EH (cell line): ENCODE results near the gene HLA-DMB.
"Not testable (repeated sequence)": the region's sequence is repeated elsewhere in the genome, so short reads cannot be mapped to it uniquely, and the experiment has no call there.

Source experiments
- DNase-seq: peaks from one replicate; pipeline ENCODE4 v3.0.0-alpha.2; 2015; ENCODE audit warnings: low read depth

HLA-DMB gene

DNA sequence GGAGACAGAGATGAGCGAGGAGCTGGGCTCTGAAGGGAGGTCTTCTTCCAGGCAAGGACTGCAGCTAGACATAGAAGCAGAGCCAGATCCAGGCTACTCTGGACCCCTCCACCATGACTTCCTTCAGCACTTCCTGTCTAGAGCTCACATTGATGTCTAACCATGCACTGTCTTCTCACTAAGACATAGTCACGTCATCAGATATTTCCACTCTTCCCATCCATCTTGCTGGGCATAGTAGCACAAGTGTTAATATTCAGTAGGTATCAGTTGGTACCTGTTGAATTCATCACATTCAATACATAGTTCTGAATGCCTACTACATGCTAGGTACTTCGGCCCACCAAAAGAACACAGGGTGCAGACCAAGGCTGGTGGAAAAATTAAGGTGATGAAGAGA is 9.2 kb upstream of the HLA-DMB start:
- DNase-seq = no peak

DNA sequence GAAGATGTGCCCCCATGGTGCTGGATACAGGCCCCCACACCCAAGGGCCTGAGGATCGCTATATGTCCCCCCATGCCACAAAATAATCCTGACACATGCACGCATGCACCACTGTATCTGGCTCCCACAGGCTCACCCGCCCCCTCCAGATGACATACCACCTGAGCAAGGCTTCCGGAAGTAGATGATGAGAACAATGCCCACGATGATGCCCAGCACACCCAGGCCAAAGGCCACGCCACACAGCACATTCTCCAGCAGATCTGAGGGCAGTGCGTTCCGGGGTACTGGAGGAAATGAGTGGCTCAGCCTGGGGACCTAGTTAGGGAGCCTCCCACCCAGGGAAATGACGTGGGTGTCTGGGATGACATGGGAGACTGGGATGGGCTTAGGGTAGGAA is 8.3 kb upstream of the HLA-DMB start:
- no peak for DNase-seq

DNA sequence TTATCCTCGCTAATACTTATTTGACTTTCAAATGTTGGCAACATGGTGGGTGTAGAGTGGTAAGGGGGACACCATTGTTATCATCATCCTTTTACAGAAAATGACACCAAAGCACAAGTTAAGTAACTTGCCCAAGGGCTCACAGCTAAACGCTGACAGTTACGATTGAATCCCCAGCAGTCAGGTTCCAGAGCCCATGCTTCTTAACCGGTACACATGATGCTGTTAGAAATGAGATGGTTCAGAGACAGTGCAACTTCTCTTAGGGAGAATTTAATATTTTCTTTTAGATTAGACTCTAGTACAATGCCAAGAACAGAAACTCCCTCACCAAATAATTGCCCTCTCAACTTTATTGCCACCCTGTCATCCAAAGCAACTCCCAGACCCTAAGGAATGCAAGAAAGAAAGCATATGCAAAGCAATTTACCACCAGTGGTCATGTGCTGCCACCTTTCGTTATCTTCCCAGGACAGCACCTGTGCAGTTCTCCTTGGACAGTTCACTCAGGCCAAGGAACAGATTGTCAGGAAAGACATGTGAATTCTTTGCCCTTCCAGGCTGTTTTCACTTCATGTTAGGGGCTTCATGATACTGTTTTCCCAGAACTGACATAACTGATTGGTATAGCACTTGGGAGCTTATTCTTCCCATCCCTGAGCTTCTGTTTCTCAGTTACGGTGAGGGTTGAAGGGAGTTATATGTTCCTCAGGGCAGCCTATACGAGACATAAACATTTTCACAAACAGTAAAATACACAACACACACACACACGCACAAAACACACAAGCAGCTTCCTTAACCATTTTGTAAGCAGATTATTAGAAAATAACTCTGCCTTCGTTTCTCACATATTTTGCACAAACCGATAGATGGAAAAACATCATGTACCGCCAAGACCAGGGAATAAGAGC is 7.0 kb upstream of the HLA-DMB start:
- DNase-seq = peak; percentile 60

DNA sequence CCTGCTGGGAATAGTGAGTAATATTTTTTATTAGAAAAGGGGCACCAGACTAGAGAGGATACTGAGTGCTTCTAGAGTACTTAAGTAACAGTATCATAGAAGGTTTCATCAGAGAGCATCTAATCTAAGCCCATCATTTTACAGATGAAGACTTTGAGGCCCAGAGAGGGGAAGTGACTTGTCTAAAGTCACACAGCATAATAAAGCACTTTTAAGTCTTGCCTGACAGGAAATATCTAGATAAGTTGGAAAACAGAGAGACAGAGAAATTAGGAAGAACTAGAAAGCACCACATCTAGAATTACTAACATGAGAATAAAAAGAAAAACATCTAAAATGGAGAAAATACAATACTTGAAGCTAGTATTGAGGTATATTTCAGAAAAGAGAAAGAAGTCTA is 6.1 kb upstream of the HLA-DMB start:
- DNase-seq = no peak

DNA sequence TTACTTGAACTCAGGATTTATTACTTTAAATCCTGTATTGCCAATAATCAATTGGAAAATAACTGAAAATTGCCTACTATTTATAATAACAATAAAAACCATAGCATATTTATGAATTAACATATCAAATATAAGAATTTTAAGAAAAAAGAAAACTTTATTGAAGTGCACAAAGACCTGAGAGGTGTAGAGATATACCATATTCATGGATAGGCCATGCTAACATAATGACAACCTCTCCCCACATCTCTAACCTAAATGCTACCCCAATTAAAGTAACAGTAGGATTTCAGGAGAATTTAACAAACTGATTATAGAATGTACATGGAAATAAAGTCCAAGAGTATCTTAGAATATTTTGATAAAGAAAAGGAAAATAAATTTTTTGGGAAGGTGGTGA is 5.1 kb upstream of the HLA-DMB start:
- no peak for DNase-seq

DNA sequence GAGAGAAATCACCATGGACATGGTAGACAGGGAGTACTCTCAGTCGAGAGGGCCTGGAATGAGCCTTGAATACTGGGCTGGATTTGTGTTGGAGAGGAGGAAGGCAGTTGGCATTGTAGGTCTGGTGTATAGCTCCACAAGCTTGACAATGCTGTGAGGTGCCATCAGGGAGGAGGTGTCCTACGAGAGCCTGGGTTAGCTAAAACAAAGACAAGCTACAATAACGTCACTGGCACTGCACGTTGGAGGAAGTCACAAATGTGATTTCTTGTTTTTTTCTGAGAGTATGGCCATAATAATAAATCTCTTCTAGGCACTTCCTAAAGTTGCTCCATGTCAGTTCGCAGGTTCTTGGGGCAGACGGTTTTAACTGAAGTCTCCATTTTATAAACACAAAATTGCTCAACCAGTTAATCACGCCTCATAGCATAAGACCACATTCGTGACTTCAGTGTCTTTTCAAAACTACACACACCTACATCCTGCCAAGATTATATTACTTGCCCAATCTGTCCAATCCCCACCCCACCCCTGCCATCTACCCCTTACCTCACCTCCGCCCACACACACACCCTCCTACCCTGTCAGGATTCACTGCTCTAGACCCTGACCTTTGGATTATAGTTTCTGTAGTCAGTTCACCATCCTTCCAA is 4.4 kb upstream of the HLA-DMB start:
- DNase-seq = no peak

DNA sequence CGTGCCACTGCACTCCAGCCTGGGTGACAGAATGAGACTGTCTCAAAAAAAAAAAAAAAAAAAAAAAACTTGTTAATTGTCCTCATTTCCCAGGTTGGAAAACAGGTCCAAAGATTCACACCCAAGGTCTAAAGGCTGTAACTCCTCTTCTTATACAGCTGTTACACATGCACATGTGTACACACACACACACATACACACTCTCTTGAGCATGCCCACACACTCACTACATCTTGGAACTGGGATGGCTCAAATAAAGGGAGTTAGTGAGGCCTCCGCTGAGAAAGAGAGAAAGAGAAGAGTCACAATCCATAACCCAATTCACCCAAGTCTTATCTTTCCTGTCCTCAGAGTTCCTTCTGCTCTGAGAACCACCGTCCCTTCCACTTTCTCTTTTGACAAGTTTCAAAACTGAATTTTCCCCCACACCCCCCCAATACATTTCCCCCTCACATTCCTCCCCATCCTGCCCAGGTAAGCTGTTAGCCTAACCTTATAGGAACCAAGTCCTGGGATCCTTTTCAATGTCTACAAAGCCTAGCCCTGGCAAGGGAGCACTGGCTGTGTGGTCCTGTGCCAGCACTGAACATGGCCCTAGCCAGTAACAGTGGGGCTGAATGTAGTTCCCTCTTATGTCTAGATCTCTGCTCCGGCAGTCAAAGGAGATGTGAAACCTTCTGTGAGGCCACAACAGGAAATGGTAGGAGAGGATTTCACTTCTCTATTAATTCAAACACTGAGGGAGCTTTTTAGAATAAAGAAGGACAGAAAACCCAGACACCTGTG is 3.2 kb upstream of the HLA-DMB start:
- DNase-seq = no peak

DNA sequence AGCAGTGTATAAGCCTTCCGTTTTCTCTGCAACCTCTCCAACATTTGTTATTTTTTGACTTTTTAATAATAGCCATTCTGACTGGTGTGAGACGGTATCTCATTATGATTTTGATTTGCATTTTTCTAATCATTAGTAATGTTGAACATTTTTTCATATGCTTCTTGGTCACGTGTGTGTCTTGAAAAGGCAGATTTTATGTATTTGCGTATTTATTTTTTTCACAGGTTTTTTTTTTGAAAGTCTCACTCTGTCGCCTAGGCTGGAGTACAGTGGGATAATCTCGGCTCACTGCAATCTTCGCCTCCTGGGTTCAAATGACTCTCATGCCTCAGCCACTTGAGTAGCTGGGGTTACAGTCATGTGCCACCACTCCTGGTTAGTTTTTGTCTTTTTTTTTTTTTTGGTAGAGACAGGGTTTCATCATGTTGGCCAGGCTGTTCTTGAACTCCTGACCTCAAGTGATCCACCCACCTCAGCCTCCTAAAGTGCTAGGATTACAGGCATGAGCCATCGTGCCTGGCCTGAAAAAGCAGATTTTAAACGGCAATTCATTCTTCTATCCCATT is 1.8 kb upstream of the HLA-DMB start:
- not testable (repeated sequence) for DNase-seq

DNA sequence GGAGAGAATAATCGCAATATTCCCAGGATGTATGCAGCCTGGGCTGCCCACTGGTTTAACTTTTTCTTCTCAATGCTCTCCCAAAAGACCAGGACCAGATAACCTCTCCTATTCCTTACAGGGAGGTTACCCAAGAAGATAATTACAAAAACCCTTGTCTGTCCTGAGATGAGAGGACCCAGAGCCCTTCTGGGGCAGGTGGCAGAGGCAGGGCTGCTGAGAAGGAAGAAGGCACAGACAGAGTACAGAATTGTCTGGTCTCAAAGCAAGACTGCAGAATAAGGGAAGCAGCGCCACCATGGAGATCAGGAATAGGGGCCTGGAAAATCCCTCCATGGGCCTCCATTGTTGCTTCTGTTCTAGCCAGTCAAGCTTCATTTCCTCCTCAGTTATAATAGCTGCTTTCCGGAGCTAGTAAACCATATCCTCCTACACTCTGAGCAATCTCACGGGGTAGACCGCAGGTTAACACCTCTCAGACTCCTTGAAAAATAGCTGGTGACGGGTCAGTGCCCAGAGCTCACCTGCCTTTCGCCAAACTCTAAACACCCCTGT is 463 bp upstream of the HLA-DMB start:
- no peak for DNase-seq

DNA sequence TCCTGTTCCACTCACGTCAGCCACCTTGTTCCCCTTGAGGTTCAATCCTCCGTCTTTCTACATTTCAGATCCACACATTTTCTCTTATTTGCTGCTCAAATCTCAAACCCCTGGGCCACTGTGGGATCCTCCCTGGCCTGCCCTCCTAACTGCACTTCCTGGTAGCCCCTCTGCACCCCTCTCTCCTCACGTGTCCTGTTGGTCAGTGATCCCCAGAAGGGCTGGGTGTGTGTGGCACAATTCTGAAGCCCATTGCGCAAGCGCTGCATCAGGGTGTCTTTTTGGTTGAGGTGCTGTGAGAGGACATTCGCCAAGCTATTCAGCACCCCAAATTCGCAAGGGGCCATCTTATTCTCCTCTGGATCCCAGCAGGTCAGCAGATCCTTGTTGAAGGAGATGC is 2.3 kb downstream of the HLA-DMB start:
- DNase-seq = no peak

DNA sequence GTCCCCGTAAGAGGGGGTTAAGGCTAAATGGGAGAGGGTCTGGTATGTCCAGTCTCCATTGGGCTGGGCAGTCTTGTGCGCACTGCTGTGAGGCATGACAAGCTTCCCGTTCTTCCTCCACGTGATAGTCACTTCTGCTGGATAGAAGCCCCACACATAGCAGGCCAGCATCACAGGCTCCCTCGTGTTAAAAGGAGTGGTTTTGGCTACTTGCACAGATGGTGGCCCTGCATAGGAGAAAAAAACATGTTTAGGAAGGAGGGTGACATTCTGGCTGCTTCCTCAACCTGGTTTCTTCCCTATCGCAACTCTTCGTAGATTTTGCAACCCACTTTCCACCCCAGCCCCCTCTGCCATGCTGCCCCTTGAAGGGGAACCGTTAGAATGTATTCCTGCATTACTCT is 3.6 kb downstream of the HLA-DMB start:
- no peak for DNase-seq

DNA sequence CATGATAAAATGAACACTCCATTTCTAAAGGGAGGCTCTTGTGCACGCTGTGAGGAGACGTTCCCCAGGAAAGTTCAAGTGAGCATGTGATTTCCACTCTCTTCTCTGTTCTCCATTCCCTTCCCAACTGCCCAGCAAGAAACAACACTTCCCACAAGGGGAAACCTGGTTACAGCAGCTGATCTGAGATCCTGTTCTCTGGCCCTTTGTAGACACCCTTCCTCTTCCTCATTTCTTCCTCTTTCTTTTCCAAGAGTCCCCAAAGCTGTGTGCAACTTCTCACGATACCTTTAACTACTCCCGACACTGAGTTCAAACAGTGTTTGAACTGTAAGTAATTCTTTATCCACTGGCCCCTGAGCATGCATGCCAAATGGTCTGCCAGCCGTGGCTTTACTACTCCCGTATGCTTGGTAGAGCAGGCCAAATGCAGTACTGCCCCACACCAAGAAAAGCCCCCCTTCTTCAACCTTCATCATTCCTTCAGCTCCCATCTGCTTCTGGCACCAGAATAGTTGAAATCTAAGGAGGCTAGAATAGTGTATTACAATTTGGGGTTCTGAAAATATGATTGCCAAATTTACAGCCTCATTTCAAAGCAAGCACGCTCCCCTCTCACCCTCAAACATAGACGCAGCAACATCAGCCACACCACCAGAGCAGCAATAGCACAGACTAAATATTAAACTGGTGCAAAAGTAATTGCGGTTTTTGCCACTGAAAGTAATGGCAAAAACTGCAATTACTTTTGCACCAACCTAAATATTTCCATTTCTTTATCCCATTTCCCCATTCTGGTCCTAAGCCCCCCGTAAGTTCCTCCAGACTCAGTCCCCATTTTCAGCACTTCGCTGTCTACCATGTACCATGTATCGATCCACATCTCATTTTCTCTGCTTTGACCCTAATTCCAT is 4.3 kb downstream of the HLA-DMB start:
- DNase-seq = no peak

DNA sequence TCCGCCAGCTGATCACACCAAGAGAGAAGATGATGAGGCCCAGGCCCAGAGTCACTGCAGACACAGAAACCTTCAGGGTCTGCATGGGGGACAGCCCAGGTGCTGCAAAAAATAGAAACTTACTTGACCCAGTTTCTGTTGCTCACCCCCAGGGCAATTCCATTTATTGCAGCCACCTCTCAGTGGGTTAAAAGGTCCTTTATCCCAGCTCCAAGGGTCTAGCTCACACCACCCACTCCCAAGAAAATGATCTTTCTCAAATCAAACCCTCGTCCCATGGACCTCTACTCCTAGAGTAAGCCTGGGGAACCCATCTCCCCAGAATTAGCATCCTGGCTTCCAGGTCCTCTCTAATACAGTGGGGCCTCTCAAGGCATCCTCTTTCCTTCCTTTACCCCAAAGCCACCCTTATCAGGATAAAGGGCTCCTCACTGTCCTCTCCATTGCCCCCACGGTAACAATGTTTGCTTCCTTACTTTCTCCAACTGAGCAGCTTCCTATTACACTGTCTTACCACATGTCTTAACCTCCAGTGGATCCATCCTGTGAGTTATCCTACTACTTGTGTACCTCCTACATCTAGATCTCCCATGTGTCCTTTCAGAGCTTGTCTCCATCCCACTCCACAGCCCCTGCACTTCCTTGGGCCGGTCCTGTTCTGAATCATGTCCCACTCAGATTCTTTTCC is 5.1 kb downstream of the HLA-DMB start:
- DNase-seq = no peak

DNA sequence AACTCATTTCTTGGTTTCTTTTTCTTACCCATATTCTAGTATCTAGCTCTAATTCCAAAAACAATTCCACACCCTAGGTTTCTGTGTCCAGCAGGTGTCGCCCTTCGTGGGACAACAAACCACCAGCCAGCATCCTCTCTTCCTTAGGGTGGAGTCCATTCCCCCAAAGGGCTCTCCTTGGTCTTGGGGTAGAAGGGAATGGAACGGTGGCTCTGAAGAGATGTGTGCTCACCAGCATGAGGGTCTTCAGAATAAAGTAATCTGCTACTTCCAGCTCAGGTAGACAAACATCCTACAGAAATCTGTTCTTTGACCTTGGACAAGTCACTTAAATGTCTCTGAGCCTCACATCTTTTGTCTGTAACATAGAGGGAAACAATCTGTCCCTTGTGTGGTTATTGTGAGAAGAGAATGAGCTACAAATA is 7.2 kb downstream of the HLA-DMB start:
- peak; percentile 77 for DNase-seq

DNA sequence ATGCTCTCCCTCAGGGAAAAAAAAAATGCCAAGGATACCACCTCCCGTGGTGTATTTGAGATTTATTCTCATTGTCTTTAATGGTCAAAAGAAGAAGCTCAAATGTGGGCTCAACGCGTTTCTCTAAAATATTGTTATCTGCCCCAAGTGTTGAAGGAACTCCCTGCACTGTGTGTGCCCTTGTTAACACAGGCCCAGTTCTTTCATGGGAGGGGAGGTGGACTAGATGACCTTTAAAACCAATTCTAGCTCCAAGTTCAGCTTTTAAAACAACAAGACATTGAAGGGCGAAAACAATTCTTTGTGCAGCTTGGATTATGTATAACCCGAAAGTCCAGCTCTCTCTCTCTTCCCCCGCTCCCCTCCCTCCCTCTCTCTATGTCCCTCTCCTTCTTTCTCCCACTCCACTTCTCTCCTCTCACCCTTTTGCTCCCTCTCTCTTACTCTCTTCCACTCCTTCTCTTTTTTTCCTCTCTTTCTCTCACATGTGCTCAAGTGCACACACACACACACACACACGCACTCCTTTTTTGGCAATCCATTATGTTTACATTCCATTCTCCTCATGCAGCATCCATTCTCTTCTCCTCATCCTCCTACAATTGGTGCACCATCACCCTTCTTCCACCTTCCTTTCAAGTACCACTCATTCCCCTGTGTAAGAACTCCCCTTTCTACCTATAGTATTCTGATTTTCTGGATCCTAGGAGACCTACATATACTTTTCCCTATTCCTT is 8.5 kb downstream of the HLA-DMB start:
- peak; percentile 61 for DNase-seq

DNA sequence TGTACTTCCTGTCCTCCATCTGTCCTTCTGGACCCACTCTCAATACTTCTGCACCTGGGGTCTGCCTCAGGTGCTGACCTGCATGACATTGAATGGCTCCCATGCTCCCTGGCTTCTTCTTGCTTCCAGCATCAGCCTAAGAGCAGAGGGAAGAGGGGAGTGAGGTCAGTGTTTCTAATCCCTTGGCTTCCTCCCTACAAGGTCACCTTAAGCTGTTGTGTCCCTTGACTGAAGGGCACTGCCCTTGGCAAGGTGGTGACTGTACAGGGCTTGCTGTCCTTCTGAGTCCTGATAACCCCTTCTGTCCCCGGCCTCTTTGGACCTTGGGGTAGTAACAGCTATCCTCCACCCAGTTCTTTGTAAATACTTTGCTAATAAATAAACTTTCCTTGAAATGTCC is 9.6 kb downstream of the HLA-DMB start:
- DNase-seq = no peak

DNA sequence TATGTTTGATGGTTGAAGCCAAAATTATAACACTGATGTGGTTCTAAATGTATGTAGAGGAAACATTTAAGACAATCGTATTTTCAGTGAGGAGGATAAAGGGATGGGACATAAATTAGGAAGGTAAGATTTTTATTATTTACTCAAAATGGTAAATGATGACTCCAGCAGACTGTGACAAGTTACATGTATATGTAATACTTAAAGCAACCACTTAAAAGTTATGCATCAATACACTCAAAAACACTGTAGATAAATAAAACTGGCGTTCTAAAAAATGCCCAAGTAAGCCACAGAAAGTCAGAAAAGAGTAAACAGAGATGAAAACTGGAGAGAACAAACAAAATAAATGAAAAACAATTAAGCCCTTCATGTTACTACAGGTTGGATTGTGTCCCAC is 18.7 kb downstream of the HLA-DMB start:
- DNase-seq = no peak

DNA sequence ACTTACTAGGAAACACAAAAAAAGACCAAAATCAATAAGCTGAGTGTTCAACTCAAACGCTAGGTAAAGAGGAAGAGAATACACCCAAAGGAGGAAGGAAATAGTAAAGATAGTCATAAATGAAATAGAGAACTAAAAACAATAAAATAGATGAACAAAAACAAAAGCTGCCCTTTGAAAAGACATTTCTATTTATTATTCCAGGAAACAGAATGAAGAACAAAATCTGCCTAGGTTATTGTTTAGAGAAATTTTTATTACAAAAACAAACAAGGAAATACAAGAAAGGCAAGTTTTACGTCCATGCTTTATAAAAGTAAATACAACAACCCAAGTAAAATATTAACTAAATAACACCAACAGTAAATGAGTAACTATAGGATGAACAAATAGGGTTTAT is 20.1 kb downstream of the HLA-DMB start:
- no peak for DNase-seq

DNA sequence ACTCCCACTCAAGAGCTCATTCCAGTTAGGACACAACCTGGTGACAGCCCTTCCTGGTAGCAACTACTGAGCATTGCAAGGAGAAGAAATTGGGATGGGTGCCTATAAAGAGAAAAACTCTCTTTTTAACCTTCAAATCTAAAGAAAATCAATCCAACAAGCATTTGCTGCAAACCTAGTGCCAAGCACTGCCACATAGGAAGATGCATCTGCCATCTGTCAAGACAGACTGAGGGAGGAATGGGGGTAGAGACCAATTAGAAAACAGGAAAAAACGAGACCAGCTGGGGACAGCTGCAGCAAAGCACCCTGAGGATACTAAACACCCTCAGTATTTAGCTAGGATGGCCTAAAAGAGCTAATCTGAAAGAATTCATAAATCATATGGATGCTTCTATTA is 27.9 kb downstream of the HLA-DMB start:
- DNase-seq = no peak

DNA sequence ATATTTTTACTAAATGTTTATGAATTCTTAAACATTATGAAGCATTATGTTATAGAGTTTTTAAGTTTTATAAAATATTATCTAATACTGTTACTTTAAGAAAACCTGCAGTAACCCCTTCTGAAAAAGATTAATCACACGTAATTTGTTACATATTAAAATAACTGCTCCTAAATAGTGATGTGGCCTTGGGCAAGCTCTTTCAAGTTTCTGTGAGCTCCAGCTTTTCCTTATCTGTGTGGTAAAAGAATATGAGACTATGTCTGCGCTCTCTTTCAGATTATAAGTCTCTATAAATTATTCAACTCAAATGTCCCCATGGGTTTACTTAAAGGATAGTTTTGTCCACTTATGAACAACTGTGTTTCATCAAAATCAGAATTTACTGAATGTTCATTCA is 31.9 kb downstream of the HLA-DMB start:
- DNase-seq = no peak
